SIG-M5 treated with dmso at 0.1 percent for 504 hours (cell line): ENCODE measurements around the gene PRKCZ.

Experiments
- DNase-seq: peaks from one replicate; lab custom pipeline; 2025; ENCODE audit not compliant: unreplicated experiment; lab: John Stamatoyannopoulos, UW

The PRKCZ gene

DNA sequence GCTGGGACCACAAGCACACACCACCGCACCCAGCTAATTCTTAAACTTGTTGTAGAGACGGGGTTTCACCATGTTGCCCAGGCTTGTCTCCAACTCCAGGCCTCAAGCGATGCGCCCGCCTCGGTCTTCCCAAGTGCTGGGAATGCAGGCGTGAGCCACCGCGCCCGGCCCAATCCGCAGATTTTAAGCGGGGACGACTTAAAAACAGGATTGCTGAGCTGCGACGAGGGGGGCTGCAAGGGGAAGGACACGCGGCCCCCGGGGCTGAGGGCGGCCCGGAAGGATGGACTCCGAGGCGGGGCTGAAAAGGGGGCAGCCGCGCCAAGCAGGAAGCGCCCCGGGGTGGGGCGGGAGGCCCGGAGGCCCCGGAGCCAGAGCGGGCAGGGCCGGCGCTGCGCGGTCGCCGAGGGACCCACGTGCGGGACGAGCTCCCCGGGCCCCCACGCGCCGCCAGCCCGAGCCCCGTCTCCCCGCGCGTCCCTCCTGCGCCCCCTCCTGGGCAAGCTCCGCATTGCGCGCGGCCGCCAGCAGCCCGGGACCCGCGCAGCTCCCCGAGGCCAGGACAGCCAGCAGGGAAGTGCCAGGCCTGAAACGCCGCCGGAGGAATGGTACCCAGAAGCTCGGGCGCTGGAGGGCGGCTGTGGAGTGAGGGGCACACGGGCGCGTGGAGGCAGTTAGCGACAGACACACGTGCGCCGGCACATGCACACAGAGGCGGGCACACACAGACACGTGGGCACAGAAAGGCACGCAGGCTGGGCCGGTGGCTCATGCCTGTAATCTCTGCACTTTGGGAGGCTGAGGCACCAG is 5.5 kb upstream of the PRKCZ start:
- peak; percentile 37 for DNase-seq

DNA sequence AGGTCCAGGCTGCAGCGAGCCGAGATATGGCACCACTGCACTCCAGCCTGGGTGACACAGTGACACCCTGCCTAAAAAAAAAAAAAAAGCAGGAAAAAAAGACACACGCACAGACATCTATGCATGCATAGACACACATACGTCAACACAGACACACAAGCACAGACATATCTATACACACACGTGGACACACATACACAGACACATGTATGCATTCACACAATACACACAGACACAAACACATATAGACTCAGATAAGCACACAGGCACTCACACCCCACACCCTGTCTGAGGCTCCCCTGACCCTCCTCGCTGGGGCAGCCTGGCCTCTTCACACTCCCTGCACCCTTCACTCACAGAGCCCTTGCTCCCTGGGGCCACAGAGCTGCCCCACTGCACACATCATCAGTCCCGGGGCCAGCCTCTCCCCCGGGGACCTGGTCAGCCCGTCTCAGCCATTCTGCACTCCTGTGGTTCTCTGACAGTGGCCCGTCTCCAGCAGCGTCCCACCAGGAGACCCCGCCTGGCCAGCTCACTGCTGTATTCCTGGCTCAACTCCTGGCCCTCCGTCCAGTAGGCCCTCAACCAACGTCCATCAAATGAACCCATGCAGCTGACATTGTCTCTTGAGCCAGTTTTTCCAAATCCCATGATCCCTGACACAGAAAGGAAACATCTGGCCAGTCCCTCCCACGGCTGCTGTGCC is 4.6 kb upstream of the PRKCZ start:
- DNase-seq = no peak

DNA sequence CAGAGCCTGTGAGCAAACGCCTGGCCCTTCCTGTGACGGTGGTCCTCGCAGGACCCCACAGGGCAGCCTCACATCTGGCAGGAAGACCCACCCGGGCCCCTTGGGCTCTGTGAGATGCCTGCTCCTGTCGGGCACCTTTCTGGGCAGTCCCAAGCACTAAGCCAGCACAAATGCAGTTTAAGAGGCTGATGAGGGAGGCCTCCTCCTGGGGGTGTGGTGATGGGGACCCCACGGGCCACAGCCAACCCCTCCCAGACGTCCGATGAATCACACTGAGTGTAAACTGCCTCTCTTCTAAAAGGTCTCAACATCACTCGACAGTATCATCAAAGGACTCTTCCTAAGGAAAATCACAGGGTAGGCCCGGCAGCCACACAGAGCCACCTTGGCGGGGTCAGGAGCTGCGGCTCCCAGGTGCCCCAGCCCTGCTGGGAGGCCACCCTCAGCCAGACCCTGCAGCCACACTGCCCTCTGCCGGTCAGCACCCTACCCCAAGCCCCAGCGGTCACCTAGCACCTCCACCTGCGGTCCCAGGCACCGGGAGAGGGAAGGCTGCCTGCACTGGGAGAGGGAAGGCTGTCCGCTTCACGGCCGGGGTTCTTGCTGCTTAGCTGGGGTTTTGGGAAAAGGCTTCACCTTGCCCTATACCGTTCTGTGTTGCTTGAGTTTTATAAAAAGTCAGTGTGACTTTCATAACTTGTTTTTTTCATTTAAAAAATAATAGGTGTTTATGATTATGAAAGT is 3.9 kb upstream of the PRKCZ start:
- no peak for DNase-seq

DNA sequence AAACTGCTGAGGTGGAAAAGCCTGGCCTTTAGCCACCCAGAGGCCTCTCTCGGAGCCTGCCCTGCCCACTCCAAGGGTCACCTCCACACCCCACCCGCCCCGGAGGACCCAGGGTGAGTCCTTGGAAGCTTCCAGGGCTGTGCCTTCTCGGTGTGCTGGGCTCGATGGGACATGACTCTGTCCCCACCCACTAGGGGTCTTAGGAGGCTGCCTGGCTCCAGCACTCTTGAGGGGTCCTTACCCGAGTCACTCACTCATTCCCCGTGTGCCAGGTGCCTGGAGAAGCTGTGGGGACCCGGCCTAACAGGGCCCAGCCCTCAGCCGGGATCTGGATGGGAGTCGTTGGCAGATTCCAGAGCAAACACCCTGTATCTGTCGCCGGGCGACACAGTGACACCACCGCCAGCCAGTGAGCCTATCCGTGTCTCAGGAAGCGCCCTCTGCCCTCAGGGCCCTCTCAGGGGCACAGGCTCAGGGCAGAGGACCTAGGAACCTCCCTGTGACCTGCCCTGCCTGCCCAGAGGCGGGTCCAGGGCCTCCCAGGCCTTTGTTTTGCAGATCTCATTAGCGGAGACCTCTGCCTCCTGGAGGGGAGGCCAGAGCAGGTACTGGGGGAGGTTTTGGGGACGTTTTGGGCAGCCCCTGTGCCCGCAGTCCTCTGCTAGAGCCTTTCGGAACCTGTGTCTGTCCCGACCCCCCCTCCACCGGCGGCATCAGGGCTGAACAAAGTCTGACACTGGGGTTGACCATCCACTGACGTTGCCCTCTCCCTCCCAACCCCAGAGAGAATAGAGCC is 3.1 kb upstream of the PRKCZ start:
- DNase-seq = no peak

DNA sequence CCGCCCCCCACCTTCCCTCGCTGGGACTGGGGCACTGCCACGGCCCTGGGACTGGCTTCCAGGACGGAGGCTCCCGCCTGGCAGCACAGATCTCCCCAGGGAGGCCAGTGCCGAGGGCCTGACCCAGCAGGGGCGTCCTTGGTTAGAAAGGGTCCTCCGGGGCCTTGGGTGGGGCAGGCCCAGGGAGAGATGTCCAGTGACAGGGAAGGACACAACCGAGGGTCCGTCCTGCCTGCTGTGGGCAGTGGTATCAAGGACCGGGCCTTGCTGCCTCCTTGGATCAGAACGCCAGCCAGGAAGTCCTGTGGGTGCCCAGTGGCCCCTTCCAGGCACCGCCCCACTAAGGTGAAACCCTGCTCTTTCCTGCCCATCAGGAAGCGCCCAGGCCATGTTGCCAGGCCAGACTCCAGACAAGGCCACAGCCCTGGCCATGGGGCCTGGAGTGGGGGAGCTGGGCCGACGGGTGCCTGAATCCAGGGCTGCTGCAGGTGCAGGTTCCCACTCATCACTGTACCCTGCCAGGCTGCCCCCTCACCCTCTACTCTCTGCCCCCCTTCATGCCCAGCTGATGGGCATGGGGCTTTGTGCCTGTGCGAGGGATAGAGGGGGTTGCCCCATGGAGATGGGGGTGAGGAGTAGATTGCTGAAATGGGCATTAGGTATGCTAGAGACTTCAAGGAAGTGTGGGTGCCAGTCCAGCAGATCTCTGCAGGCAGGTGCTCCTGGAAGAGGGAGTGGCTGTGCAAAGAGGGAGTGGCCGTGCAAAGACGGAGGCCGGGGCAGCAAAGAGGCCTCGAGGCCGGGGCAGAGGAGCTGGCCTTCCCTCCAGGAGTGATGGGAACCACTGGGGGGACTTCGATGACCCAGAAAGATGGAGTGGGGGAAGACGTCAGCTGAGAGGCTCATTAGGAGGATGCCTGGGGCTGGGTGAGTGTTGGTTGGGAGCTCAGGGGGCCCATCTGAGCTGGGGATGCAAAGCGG is 2.2 kb upstream of the PRKCZ start:
- no peak for DNase-seq

DNA sequence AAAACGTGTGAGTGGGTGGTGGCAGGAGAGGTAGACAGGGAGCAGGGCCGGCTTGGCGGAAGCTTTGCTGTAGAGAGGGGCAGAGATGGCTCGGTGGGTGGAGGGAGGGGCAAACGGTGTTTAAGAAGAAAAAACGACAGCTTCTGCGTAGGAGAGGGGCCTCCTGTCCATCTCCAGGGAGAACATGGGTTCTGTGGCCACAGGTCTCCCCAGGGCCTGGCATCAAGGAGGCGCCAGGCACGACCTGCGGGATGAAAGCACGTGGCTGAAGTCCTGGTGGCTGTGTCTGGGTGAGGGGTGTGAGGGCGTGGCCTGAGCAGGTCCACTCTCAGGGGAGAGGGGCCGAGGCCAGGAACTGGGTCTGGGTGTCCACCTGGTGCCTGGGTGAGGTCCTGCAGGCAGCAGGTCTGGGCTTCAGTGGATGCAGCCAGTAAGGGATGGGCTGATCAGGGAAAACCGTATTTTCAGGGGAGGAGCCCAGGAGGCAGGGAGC is 940 bp upstream of the PRKCZ start:
- DNase-seq = peak; percentile 18

DNA sequence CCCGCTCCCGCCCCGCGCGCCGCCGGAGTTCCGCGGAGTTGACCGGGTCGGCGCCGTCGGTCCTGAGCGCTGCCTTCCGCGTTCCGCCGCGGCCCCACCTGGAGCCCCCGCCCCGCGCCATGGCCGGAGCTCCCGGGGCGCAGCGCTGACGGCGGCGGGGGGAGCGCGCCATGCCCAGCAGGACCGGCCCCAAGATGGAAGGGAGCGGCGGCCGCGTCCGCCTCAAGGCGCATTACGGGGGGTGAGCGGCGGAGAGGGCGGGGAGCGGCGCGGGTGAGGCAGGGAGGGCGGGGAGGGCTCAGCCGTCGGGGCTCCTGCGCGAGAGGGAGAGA is 216 bp downstream of the PRKCZ start:
- peak; percentile 46 for DNase-seq

DNA sequence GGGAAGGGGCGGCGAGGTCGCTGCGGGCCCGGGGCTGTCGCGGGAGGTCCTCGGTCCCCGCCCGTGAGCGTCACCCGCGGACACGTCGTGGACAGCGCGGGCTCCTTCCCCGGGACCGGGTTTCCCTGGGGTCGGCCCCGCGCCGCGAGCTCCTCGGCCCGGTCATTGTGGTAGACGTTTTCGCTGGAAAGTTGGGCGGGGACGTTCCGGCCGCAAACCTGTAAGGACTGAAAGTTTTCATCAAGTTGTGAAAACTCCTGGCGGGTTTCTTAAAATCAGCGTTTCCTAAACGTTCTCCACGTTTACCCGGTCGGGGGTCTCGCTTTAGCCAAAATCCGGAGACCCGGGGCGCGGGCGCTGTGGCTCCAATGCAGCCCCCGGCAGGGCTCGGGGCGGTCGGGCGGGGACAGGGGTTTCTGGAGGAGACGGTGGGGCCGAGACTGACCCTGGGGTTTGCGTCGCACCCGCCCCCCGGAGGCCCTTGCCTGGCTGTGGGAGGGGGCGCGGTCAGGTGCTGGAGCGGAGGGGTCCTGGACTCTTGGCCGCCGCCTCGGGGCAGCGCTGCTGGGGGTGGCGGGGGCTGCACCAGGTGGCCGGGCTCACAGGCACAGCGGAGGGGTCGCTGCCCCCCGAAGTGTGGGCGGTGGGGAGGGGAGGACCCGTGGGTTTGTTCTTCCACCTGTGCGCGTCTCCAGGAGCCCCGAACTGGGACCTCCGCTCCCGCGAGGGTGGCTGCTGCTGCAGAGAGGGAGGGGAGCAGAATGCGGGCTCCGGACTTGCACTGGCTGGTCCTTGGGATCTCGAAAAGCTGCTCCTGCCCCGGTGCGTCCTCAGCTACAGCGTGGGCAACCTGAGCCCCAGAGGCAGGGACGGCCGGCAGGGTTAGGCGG is 827 bp downstream of the PRKCZ start:
- DNase-seq = no peak

DNA sequence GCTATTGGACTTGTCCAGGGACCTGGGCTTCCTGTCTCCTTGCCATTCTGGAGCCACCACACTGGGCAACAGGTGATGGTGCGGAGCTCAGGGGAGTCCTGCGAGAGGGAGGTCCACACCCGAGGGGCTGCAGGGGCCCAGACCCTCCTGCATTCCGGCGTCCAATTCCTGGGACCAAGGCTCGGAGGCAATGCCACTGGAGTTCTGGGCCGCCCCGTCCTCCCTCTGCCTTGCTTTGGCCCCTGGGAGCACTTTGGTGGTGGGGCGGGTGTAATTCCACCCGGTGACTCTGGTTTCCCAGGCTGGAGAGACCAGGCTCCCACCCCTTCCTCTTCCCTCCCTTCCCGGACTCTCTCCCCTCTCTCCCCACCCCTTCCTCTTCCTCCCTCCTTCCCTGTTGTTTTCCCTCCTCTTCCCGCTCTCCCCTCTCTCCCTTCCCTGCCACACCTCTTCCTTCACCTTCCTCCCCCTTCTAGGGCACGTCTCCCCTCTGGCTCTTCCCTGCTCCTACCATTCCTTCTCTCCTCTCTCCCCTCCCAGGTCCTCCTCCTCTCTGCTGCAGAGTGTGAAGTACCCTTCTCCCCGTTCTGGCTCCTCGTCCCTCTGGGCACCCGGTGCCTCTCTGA is 2.0 kb downstream of the PRKCZ start:
- DNase-seq = no peak

DNA sequence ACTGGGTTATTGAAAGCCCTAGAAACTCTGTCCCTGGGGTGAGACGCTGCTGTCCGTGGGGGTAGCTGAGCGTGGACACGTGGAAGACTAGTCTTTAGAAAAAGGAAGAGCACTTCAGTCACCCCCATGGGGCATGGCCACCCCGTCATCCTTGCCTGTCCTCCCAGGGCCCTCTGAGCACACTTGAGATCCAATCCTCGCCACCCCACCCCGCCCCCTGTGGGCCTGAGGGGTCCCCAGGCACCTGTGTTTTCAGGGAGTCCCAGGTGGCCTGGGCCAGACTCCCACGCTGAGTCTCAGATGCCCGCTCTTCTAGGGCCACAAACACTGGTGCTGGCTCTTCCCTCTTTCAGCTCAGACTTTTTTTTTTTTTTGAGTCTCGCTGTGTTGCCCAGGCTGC is 2.5 kb downstream of the PRKCZ start:
- no peak for DNase-seq

DNA sequence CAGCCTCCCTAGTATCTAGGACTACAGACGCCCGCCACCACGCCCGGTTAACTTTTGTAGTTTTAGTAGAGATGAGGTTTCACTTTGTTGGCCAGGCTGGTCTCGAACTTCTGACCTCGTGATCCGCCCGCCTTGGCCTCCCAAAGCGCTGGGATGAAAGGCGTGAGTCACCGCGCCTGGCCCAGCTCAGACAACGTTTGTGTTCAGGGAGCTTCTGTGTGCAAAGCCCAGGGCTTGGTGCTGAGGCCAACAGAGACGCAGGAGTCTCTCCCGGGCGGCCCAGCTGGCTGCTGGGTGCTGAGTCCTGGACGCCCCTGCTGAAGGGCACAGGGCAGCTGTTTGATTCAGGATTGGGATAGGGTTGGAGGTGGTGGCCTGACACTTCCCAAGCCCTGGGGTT is 3.0 kb downstream of the PRKCZ start:
- no peak for DNase-seq

DNA sequence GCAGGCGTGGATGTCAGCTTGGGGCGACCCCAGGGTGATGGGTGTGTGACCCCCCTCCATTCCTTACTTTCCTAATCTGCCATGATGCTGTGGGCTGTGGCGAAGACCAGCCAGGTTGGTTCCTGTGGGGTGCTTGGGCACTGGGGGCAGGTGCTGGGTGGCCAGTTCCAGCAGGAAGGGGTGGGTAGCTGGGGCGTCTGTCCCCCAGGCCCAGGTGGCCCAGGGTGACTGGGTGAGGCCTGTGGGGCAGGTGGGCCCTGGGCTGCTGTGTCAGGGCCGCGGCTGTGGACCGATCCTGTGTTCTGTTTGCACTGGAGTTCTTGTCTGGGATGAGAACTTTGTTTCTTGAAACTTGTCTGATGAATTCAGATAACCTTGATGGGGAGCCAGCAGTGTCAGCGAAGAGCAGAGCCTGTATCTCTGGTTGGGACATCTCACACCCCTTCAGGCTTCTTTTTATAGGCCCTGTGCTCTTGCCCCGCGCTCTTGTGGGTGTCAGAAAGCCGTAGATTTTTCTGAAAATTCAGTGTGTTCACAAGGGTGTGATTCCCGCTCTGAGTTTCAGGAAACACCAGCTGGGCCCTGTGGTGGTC is 3.7 kb downstream of the PRKCZ start:
- DNase-seq = no peak

DNA sequence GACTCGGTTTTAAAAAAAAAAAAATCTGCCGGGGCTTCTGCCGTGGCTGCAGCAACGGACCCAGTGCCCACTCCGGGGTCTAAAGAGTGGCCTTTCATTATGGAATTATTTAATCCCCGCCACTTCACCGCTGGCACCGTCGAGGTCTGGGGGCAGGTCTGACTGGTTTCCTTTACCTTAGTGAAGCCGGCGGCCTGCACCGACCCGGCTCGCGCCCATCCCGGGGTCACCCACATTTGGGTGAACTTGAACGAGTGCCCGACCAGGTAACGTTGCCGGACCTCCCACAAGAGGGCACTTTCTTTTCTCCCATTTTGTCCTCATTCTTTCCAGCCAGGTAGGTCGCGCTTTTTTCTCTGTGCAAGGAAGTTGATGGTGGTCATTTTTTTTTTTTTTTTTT is 4.3 kb downstream of the PRKCZ start:
- no peak for DNase-seq

DNA sequence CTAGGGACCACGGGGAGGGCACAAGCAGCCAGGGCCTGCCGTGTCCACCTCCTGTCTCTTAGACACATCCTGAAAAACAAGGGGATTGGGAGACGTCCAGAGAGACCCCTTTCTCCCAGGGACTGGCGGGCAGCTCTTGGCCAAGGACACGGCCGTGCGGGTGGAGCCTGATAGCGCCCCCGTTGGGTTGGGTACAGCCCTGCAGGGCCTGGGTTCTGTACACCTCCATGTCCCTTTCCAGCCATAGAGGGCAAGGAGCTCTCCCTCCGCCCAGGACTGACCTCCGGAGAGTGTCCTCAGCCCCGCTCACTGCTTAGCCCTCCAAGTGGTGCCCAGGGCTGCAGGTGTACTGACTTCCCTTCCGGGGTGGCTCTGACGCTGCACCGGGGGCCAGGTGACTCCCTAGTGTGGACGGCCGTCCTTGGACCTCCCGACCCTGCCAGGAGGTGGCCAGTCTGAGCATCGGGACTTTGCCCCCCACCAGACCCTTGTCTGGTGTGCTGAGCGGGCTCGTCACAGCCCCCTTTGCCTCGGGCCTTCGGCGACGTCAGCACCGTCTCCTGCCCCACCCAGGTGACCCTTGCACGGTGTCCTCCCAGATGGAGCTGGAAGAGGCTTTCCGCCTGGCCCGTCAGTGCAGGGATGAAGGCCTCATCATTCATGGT is 5.8 kb downstream of the PRKCZ start:
- no peak for DNase-seq

DNA sequence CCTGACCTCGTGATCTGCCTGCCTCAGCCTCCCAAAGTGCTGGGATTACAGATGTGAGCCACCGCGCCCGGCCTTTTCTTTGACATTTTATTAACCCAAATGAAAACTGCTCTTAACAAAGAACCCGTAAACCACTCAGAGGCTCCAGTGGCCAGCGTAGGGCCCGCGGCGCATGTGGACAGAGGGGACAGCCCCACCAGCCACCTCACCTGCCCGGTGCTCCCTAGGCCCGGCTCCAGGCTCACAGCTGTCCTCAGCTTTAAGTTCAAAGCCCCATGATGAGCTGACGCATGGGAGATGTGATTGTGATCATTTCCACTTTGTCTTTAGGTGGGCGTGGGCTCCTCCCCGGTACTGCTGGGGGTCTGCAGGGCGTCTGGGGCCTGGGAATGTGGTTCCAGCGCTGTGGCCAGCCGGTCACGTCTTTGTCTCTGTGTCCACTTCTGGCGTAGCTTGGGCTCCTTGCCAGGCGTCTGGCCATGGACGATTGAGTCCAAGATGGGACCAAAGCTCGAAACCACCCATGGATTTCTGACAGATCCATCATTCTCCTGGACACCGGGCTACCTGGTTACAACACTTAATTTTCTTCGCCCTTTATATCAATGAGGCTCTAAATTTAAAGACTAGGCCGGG is 6.9 kb downstream of the PRKCZ start:
- DNase-seq = no peak

DNA sequence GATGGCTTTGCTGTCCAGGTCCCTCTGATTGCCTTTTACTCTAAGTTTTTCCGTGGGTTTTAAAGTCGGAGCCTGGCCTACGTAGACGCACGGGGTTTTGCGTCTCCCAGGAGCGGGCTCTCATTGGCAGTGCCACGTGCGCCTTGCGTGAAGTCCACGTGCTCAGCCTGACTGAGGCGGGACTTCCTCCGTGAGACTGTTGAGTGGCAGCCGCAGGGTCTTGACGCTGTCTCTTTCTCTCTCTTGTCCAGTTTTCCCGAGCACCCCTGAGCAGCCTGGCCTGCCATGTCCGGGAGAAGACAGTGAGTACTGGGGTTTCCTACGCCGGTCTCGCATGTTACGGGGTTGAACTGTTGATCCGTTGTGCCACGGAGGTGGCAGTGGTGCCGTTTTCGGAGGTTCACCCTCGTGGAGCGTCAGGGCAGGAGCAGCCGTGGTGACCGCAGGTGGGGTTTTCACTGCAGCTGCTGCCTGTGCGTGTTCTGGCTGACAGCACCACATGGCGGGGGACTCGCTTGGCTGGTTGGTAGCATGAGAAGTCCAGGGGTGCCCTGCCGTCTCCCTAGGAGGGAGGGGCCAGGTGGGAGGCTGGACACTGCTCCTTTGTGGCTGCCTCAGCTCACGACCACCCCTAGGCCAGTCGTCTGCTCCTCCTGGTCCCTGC is 9.2 kb downstream of the PRKCZ start:
- DNase-seq = no peak

DNA sequence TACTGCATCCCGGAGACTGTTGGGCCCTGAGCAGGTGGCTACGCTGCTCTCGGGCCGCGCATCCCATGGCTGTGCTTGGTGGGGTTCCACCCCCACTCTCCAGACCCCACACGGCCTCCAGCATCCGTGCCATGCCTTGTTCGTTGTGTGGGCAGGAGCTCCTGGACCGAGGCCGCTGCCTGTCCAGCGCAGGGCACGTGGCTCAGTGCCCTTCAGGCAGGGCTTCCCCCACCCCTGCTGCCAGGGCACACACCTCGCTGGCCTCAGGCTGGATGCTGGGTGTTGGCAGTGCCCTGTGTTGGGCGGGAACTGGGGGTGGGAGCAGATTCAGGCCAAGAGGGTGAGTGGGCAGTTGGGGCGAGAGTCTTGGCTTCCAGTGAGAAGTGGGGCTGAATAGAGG is 9.9 kb downstream of the PRKCZ start:
- no peak for DNase-seq
